Lower leg skin (tissue), 3 donors: ENCODE data around the gene ESPL1.

ENCODE experiments used
- POLR2A ChIP-seq, 2 donors: fragments of 450-650 bp; IDR thresholded peaks; one replicate each; pipeline ENCODE4 v1.6.1; 2016 to 2017; ENCODE audit warnings: antibody characterized with exemption in 2 of 2, mild to moderate bottlenecking in 1 of 2, moderate library complexity in 1 of 2
- TF ChIP-seq, protein P1 (sequence below), 3 donors: fragments of 450-650 bp; IDR thresholded peaks; one replicate each; pipeline ENCODE4 v1.5.1; 2016; ENCODE audit warnings: antibody characterized with exemption in 3 of 3, mild to moderate bottlenecking in 3 of 3, moderate library complexity in 2 of 3

DNA sequence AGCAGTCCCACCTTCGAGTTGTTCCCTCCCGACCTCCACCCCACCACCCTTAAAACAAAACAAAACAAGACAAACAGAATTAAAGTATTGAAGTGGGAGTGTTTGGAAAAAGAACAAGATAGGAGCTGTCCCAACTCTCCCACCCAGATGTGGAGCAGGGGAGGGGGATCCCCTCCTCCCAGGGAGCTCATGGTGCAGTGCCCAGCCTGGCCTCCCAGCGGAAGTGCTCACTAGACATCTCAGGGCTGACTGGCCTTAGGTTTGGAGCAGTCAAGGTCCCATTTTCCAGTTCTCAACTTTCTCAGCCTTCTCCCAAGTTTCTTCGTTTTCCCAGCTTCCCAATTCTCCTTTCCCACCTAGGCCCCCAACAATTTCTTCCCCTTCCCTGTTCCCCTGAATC is 65.2 kb downstream of the ESPL1 start:
- TF ChIP-seq, protein P1, sequence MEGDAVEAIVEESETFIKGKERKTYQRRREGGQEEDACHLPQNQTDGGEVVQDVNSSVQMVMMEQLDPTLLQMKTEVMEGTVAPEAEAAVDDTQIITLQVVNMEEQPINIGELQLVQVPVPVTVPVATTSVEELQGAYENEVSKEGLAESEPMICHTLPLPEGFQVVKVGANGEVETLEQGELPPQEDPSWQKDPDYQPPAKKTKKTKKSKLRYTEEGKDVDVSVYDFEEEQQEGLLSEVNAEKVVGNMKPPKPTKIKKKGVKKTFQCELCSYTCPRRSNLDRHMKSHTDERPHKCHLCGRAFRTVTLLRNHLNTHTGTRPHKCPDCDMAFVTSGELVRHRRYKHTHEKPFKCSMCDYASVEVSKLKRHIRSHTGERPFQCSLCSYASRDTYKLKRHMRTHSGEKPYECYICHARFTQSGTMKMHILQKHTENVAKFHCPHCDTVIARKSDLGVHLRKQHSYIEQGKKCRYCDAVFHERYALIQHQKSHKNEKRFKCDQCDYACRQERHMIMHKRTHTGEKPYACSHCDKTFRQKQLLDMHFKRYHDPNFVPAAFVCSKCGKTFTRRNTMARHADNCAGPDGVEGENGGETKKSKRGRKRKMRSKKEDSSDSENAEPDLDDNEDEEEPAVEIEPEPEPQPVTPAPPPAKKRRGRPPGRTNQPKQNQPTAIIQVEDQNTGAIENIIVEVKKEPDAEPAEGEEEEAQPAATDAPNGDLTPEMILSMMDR (IDR thresholded peaks at IDR 0.05) = no peak
- TF ChIP-seq POLR2A (IDR thresholded peaks at IDR 0.05) = no peak
